Uterus (tissue), 4 donors: ENCODE measurements around the gene ANGPT4. TPM values are rescaled to one million over a fixed set of nuclear protein-coding genes. Genes with fewer than 3 reads are reported as not detected.

ENCODE experiments used
- DNase-seq, 2 donors: peaks; one replicate each; pipeline ENCODE4 v3.0.0-alpha.2; 2019 to 2020
- H3K27ac ChIP-seq, 2 donors: fragments of 200-600 bp; sonication (generic); 1 replicate in 1 of 2; 2 replicates in 1 of 2; pipeline ENCODE4 v1.5.1; 2016 to 2018
- H3K27me3 ChIP-seq, 2 donors: fragments of 200-600 bp; sonication (generic); one replicate each; pipeline ENCODE4 v1.5.1; 2018 to 2019; ENCODE audit warnings: control low read depth in 1 of 2
- H3K36me3 ChIP-seq, 2 donors: fragments of 200-600 bp; sonication (generic); one replicate each; pipeline ENCODE4 v1.5.1; 2019; ENCODE audit warnings: control low read depth in 1 of 2
- H3K4me1 ChIP-seq, 2 donors: fragments of 200-600 bp; sonication (generic); one replicate each; pipeline ENCODE4 v1.5.1; 2018 to 2019; ENCODE audit warnings: control low read depth in 1 of 2
- H3K4me3 ChIP-seq, 2 donors: fragments of 200-600 bp; sonication (generic); 1 replicate in 1 of 2; 2 replicates in 1 of 2; pipeline ENCODE4 v1.5.1; 2018 to 2019; ENCODE audit warnings: mild to moderate bottlenecking in 1 of 2
- H3K9me3 ChIP-seq, 2 donors: fragments of 200-600 bp; sonication (generic); one replicate each; pipeline ENCODE4 v1.5.1; 2019; ENCODE audit warnings: control low read depth in 1 of 2
- POLR2A ChIP-seq, 2 donors: fragments of 450-650 bp; IDR thresholded peaks; one replicate each; pipeline ENCODE4 v1.6.1; 2016; ENCODE audit warnings: antibody characterized with exemption in 2 of 2, mild to moderate bottlenecking in 1 of 2, moderate library complexity in 1 of 2
- intact Hi-C: fragments of 100-400 bp; cut with DNase I; formaldehyde crosslinking; loops from one replicate; pipeline ENCODE4 v1.15.1; 2023; ENCODE audit warnings: low total_unique reads
- total RNA-seq, 4 donors: library from RNA; depleted of rRNA in 3 of 4; stranded (reverse); fragments of >200 nt in 3 of 4; gene quantifications; one replicate each; pipeline versions ENCODE4 v1.1.0 to v1.2.4, GENCODE V29; 2014 to 2023
- TF ChIP-seq, protein P1 (sequence below), 4 experiments: fragments of 200-600 bp in 2 of 4; fragments of 450-650 bp in 2 of 4; sonication (generic) in 2 of 4; IDR thresholded peaks; one replicate each; pipeline ENCODE4 v1.5.1; 2016 to 2019; ENCODE audit warnings: antibody characterized with exemption in 4 of 4, mild to moderate bottlenecking in 2 of 4, moderate library complexity in 1 of 4
- donor health status: DM: yes; HTN: yes; CAD: no.

Gene ANGPT4
- total RNA-seq, 4 donors from 2014 or later = 0.55 to 8.8 (median 3.8) TPM

- intact Hi-C loops = no loop called here
- H3K4me1 ChIP-seq = no peaks in the 10 kb centered on the region
- TF ChIP-seq POLR2A (IDR thresholded peaks at IDR 0.05) = no peak
- TF ChIP-seq, protein P1, sequence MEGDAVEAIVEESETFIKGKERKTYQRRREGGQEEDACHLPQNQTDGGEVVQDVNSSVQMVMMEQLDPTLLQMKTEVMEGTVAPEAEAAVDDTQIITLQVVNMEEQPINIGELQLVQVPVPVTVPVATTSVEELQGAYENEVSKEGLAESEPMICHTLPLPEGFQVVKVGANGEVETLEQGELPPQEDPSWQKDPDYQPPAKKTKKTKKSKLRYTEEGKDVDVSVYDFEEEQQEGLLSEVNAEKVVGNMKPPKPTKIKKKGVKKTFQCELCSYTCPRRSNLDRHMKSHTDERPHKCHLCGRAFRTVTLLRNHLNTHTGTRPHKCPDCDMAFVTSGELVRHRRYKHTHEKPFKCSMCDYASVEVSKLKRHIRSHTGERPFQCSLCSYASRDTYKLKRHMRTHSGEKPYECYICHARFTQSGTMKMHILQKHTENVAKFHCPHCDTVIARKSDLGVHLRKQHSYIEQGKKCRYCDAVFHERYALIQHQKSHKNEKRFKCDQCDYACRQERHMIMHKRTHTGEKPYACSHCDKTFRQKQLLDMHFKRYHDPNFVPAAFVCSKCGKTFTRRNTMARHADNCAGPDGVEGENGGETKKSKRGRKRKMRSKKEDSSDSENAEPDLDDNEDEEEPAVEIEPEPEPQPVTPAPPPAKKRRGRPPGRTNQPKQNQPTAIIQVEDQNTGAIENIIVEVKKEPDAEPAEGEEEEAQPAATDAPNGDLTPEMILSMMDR (IDR thresholded peaks at IDR 0.05) = no peak
- H3K27me3 ChIP-seq = no peaks in the 10 kb centered on the region
- H3K27ac ChIP-seq = no peak overlapping the region
- no peak for DNase-seq
- H3K4me3 ChIP-seq = no peak overlapping the region
- H3K9me3 ChIP-seq = no peaks in the 10 kb centered on the region
- H3K36me3 ChIP-seq = no peaks in the 10 kb centered on the region
Measured at GRCh38 chr20:878511-879307, 37.4 kb downstream of the ANGPT4 start.

GRCh38 chr20:877814-878213 is 38.3 kb downstream of the ANGPT4 start:
- no peak for TF ChIP-seq POLR2A (IDR thresholded peaks at IDR 0.05)
- TF ChIP-seq, protein P1 (IDR thresholded peaks at IDR 0.05) = no peak
- Histone ChIP-seq H3K4me3 (no peak overlapping the region), H3K27ac (no peak overlapping the region), H3K4me1 (no peaks in the 10 kb centered on the region), H3K36me3 (no peaks in the 10 kb centered on the region), H3K9me3 (no peaks in the 10 kb centered on the region), H3K27me3 (no peaks in the 10 kb centered on the region)
- intact Hi-C loops = no loop called here
- no peak for DNase-seq

- no peak overlapping the region for H3K4me3 ChIP-seq
- no peaks in the 10 kb centered on the region for H3K36me3 ChIP-seq
- DNase-seq = no peak
- H3K4me1 ChIP-seq = no peaks in the 10 kb centered on the region
- no peaks in the 10 kb centered on the region for H3K9me3 ChIP-seq
- intact Hi-C loops = no loop called here
- H3K27me3 ChIP-seq = no peaks in the 10 kb centered on the region
- TF ChIP-seq, protein P1 (IDR thresholded peaks at IDR 0.05) = no peak
- TF ChIP-seq POLR2A (IDR thresholded peaks at IDR 0.05) = no peak
- no peak overlapping the region for H3K27ac ChIP-seq
Measured at GRCh38 chr20:875115-875514, 41.0 kb downstream of the ANGPT4 start.

DNA sequence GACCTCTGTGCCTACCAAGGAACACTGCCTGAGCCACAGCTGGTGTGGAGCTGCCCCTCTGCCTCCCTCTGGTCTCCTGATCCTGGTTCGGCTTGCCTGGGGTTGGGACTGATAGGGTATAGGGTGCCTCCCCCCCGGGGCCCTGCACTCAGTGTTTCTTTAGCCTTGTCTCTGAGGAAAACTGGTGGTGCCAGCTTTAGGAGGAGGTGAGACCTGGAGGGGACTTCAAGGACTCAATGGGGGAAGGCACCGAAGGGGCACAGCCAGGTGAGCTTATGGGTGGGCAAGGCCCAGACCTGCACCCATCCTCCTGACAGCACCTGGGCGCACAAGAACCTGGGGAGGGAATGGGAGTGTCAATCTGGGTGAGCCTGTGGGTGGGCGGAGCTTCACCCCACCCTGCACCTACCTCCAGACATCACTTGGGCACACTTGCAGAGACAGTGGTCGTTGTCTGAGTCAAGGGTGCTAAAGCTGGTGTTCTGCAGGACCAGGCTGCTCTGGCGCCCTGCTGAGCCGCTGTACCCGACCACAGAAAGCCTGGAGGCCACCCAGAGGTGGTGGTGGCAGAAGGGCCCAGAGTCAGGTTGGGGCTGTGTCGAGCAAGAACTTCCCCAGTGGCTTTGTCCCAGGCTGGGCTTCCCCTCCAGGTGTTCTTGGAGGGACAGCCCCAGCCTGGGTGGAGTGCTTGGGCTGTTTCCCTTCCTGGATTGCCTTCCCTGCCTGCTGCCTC is 42.1 kb downstream of the ANGPT4 start:
- no peak overlapping the region for H3K4me3 ChIP-seq
- no peak for DNase-seq
- H3K27me3 ChIP-seq = no peaks in the 10 kb centered on the region
- intact Hi-C loops = no loop called here
- H3K9me3 ChIP-seq = no peaks in the 10 kb centered on the region
- no peaks in the 10 kb centered on the region for H3K36me3 ChIP-seq
- no peak overlapping the region for H3K27ac ChIP-seq
- TF ChIP-seq POLR2A (IDR thresholded peaks at IDR 0.05) = no peak
- TF ChIP-seq, protein P1 (IDR thresholded peaks at IDR 0.05) = no peak
- H3K4me1 ChIP-seq = no peaks in the 10 kb centered on the region
